HG03159 (cell line): ENCODE measurements around the gene SLC6A19.

Experiments used
- ATAC-seq: cut with Tn5 transposase; IDR thresholded peaks from one replicate; pipeline ENCODE4 v1.9.1; 2021; ENCODE audit warnings: mild to moderate bottlenecking, moderate library complexity; ENCODE audit not compliant: unreplicated experiment

SLC6A19 gene

GRCh38 chr5:1193591-1193985 is 7.8 kb upstream of the SLC6A19 start:
- no peak for ATAC-seq

- no peak for ATAC-seq
These were observed 7.0 kb upstream of the SLC6A19 start for GRCh38 chr5:1194378-1194777.

DNA sequence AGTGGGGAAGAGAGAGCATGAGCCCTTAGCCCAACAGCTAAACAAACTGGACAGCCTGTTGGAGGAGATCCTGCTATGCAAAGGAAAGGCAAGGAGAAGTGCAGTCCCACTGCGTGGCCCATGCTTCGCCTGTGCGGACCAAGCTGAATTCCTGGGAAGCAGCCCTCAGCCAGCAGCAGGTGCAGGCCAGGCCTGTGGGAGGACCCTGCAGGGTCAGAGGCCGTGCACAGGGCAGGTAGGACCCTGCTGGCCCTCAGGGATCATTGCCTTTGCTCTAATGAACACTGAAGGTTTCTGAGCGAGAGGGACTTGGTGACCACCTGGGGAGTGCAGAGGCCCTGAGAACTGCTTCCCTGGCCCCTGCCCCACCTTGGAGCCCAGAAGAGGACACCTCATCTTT is 6.0 kb upstream of the SLC6A19 start:
- ATAC-seq, result no peak

DNA sequence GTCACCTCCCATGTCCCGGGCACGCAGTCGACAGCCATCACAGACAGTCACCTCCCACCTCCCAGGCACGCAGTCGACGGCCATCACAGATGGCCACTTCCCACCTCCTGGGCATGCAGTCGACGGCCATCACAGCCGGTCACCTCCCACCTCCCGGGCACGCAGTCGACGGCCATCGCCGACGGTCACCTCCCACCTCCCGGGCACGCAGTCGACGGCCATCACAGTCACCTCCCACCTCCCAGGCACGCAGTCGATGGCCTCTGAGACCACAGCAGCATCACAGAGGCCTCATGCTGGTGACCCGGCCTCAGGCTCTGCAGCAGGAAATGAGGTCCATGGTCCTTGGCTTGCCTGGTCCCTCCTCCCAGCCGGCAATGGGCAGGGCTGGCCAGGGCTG is 5.5 kb upstream of the SLC6A19 start:
- no peak for ATAC-seq

DNA sequence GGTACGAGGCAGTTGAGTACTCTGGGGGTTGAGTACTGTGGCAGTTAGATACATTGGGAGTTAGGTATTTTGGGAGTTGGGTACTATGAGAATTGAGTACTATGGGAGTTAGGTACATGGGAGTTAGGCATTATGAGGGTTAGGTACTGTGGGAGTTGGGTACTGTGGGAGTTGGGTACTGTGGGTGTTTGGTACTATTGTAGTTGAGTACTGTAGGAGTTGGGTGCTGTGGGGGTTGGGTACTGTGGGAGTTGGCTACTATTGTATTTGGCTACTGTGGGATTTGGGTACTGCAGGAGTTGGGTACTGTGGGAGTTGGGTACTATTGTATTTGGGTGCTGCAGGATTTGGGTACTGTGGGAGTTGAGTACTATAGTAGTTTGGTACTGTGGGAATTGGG is 4.8 kb upstream of the SLC6A19 start:
- no peak for ATAC-seq

- ATAC-seq, result no peak
These were observed 3.3 kb upstream of the SLC6A19 start for GRCh38 chr5:1197876-1198666.

DNA sequence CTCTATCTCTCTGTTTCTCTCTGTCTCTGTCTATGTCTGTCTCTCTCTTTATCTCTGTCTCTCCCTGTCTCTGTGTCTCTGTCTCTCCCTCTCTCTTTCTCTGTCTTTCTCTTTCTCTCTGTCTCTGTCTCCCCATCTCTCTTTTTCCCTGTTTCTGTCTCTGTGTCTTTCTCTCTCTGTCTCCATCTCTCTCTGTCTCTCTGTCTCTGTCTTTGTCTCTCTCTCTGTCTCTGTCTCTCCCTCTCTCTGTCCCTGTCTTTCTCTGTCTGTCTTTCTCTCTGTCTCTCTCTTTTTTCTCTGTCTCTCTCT is 2.1 kb upstream of the SLC6A19 start:
- no peak for ATAC-seq

GRCh38 chr5:1199649-1200494 is 1.5 kb upstream of the SLC6A19 start:
- ATAC-seq, result no peak

GRCh38 chr5:1200495-1201326 is 684 bp upstream of the SLC6A19 start:
- no peak for ATAC-seq

- no peak for ATAC-seq
These were observed 817 bp downstream of the SLC6A19 start for GRCh38 chr5:1202026-1202797.

GRCh38 chr5:1202798-1203185 is 1.4 kb downstream of the SLC6A19 start:
- no peak for ATAC-seq

DNA sequence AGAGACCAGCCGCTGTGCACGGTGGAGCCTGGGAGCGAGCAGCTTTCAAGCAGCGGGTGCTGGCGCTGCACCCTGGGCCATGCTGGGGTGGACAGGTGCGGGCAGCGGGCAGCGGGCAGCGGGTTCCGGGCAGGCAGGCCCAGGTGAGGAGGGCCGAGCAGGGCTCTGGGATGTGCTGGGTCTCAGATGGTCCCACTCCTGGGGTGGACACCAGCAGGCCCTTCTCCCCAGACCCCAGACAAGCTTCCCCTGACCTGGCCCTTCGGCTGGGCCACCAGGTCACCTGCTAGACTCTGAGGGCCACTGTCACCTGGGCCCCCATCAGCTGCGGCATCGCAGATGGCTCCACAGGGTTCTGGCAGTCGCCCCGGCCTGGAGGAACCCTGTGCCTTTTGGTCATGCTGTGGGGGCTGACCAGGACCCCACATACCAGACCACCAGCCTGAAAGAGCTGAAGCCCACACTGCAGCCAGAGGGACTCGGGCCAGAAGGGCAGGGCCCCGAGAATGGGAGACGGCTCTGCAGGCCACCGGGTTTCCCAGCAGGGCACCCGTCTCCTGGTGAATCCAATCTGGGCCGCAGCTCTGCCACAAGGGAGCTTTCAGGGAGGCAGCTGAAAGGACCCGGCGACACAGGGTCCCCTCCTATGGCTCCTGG is 2.0 kb downstream of the SLC6A19 start:
- ATAC-seq, result no peak

GRCh38 chr5:1203968-1204692 is 2.7 kb downstream of the SLC6A19 start:
- ATAC-seq, result no peak

DNA sequence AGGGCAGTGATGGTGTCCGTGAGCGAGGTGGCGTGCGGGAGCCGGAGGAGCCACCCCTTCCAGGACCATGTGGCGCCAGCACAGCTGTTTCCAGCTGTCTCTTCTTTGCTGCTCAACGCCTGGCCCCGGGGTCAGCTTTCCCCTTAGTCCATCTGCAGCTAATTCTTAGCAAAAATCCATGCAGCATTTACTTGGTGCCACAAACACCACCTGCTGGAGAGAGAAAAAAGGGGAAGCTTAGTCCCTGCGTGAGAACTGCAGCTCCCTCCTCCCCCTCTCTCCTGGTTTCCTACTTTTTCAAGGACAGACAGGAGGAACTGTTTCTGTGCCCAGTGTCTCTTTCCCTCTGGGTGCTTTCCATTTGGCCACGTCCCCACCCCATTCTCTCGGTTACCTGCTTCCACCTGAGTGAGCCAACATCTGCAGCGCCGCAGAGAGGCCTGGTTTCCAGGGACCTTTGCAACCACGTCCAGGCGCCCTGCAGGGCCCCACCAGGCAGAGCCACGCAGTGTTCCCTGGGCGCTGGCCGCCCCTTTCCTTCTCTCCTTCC is 3.4 kb downstream of the SLC6A19 start:
- ATAC-seq, result no peak

DNA sequence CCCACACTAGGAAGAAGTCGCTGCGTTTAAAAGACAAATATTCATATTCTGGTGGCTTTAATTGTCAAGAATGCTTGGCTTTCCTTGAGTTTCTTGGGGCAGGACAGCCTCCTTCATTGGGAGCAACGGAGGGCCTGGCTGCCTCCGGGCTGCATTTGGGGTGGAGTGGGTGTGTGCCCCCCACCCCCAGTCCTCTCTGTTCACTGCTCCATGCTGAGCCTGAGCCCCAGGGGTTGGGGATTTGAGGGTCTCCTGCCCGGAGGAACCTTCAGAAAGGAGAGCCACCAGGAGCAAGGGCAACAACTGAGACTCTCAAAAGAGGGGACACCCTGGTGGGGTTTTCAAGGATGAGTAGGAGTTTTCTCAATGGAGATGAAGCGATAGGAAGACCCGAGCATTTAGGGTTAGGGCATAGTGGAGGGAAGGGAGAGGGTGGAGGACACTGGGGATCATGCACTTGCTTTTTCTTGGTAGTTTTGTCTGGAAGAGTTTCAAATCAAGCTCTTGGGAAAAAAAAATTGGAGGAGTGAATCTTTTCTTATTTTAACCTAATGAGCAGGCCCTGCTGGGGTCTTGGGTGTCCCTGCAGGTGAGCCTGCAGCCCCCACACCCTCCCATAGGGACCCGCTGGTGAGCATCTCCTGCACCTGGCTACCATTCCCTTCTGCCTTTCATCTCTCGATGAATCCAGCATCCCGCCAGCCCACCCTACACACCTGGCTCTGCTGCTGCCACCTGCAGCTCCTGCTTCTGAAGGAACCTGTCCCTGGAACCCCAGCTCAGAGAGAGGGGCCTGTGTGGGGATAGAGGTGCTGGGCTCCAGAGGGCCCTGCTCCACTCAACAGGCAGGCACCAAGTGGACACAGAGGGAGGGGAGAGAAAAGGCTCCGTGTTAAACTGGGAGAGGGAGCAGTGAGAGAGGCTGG is 4.1 kb downstream of the SLC6A19 start:
- ATAC-seq, result no peak

- ATAC-seq, result no peak
These were observed 5.4 kb downstream of the SLC6A19 start for GRCh38 chr5:1206521-1207412.

- ATAC-seq, result no peak
These were observed 6.2 kb downstream of the SLC6A19 start for GRCh38 chr5:1207555-1207954.
